ENCODE measurements around the gene SCN5A.

Gene SCN5A

DNA sequence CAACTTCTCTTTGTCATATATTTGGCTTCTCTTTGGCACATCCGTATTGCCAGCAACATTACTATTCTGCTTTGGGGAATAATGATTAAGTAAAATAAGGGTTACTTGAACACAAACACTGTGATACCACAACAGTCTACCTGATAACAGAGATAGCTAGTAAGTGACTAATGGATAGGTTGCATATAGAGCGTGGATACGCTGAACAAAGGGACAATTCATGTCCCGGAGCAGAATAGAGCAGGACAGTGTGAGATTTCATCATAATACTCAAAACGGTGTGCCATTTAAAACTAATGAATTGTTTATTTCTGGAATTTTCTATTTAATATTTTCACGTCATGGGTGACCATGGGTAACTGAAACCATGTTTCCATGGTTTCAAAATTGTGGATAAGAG, 54.1 kb downstream of the SCN5A start:
- DNase-seq: no peak

GRCh38 chr3:38590521-38590920, 59.0 kb downstream of the SCN5A start:
- DNase-seq: no peak

DNA sequence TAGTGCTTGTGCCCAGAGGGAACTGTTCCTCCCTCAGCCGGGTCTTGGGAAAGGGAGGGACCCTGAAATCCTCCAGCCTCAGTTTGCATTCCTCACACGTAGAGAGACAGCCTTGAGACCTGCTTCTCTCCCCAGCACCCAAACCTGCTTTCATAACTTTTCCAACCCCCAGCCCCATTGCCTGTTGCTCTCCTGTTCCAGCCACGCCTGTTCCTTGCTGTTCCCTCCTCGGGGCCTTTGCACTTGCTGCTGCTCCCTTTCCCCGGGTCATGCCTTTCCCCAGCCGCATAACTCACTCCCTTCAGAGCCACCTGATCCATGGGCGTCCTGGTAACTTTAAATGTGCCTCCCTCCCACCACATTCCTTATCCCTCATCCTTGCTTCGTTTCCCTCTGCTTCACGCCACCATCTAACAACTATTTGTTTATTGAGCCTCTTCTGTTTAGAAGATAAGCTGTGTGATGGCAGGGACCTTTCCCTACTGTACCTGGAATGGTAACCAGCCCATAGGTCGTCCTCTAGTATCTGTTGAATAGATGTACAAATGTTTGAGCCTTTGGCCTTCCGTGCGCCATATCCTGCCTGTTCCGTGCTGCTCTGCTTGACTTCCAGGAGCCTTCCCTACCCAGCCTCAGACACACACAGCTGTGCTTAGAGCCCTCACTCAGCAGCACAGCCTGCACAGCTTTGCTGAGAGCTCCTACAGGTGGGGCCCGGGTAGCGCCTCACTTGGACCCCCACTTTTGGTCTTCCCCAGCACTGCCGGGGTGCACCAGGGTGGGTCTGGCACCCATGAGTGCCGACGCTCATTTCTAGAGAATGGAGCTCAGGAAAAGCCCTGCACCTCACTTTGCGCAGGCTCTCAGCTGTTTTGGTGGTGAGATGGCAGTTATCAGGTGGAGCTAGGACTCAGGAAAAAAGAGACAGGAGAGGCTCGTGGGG, 60.2 kb downstream of the SCN5A start:
- DNase-seq: no peak

DNA sequence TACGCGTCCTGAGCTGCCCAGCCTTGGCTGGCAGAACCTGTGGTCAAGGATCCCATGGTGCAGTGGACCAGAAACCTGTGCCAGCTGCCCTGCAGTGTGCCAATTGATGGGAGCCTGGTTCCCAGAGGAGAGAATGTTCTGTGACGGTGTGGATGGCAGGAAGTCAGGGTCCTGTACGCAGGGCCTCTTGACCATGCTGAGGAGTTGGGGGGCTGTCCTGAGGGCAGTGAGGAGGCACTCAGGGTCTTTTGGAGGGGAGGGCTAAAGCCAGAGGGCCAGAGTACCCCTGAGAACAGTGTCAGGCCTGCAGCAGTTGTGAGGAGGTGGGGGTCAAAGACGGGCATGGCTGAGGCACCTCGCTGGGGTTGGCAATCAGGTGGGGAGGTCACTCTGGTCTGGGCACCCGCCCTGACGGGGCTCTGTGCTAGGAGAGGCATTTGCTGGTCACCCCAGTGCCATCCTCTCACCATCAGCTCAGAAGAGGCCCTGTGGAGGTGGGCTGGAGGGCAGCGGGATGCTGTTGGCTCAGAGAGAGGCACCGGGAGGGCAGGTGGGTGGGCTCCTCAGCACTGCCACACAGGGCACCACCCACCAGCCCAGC, 61.0 kb downstream of the SCN5A start:
- DNase-seq: no peak

GRCh38 chr3:38587548-38588131, 61.8 kb downstream of the SCN5A start:
- DNase-seq: no peak

DNA sequence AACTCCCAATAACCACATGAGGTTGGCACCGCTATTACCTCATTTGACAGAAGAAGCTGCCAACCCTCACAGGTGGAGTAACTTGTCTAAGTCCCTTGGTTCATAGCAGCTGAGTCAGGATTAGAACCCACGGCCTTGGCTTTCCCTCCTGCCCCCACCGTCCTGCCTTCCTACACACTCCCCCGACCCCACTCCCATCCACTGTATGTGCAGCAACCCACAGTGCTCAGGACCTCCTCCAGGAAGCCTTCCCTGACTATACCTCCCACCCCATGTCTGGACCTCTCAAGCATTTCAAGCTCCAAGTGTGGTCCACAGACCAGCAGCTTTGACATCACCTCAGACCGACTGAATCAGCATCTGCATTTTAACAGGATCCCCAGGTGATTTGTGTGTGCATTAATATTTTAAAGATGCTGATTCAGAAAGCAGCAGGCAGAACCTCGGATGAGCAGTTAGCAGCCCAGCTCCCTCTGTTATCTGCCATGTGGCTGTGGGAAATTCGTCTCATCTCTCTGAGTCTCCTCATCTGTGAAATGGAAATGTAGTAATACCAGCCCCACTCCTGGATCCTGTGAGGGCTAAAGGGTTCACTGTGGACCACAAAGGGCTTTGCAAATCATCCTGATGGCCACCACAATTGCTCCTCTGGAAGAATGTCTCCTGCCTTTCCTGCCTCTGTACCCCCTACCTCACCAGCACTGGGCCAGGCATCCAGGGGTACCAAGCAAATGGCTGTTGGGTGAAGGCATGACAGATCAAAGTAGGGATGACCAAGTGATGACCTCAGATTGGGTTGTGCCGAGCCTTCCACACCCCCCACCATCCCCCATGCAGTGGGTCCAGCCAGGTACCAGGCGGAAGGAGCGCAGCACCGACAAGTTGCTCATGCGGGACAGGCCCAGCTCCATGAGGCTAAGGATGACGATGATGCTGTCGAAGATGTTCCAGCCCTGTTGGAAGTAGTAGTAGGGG, 62.7 kb downstream of the SCN5A start:
- DNase-seq: no peak

- DNase-seq: no peak
Measured at GRCh38 chr3:38585791-38586420, 63.6 kb downstream of the SCN5A start.

DNA sequence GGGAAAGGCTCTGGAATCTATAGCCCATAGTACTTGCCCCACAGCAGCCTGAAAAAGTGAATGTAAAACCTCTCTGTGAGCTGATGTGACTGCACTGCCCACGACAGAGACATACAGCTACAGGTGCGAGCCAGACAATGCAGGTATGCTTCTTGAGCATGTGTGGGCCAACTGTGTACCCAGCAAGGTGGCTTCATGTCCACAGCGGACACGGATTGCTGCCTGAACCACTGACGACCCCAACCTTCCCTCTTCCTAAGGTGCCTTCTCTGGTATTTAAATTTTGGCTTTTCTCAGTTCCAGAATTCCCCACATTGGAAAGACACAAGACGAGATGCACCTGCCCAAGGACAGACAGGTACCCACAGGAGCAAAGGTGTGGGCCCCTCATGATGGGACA, 65.8 kb downstream of the SCN5A start:
- DNase-seq: no peak

DNA sequence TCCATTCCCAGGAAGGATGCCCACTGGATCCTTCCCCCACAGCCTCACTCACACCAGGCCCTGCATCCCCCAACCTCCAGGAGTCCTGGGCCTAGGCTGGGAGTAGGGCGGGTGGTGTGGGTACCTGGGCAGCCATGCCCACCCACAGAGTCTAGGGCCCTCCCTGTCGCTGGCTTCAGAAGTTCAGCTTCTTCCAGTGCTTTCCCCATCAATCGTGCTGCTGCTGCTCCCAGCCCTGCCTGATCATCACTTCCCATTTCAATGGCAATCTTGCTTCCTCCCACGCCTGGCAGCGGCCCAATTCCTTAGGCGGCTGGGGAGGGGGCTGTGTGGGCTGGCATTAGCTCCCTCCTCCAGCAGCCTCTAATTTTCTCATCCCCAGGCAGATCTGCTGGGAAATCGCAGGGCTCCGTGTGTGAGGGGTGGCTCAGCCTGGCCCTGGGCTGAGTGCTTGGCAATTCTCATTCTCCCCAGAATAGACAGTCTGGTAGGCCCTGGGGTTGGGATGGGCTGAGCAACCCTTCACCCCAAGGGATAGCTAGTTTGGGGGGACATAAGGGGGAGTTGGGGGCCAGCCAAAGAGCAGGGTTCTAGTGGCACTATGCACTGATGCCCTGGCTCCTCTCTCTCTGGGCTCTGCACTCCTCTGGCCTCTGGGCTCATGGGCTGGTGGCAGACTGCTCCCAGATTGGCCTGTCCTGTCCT, 66.4 kb downstream of the SCN5A start:
- DNase-seq: no peak

GRCh38 chr3:38582316-38582715, 67.2 kb downstream of the SCN5A start:
- DNase-seq: no peak

DNA sequence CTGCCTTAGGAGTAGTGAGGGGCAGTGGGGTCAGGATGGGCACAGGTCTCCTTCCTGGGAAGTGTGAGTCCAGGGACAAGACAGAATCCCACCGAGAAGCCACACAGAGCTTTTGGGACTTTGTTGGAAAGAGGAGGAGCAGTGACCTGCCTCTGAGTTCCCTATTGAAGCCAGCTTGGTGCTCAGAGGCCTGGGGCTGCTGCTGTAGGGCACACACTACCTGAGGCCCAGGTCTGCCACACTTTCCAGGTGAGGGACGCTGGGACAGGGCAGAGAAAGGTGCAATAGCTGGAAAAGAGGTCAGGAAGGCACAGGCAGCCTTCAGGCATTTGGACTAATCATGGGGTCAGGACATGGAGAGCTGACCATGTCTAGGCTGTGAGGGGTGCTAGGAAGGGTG, 67.7 kb downstream of the SCN5A start:
- DNase-seq: no peak

GRCh38 chr3:38580450-38581382, 68.8 kb downstream of the SCN5A start:
- no peak for DNase-seq

- no peak for DNase-seq
Measured at GRCh38 chr3:38579551-38580449, 69.7 kb downstream of the SCN5A start.

- DNase-seq: no peak
Measured at GRCh38 chr3:38579141-38579540, 70.3 kb downstream of the SCN5A start.

- no peak for DNase-seq
Measured at GRCh38 chr3:38578551-38578950, 70.9 kb downstream of the SCN5A start.

GRCh38 chr3:38578081-38578475, 71.4 kb downstream of the SCN5A start:
- no peak for DNase-seq

- DNase-seq: no peak
Measured at GRCh38 chr3:38577371-38578080, 72.0 kb downstream of the SCN5A start.

GRCh38 chr3:38576526-38577370, 72.7 kb downstream of the SCN5A start:
- DNase-seq: no peak

Measured in NCI-H226 (cell line).